ENCODE data around the gene SLC28A1.
"Not testable (repeated sequence)": the region's sequence is repeated elsewhere in the genome, so short reads cannot be mapped to it uniquely, and the experiment has no call there.

Gene SLC28A1

GRCh38 chr15:84910928-84911623, 26.6 kb downstream of the SLC28A1 start:
- DNase-seq (ENCODE audit: low spot score) = no peak

- DNase-seq (ENCODE audit: low spot score) = peak; percentile 63
Observed at GRCh38 chr15:84911879-84912660, 27.6 kb downstream of the SLC28A1 start.

- DNase-seq (ENCODE audit: low spot score) = no peak
Observed at GRCh38 chr15:84913360-84913723, 28.9 kb downstream of the SLC28A1 start.

- no peak for DNase-seq (ENCODE audit: low spot score)
Observed at GRCh38 chr15:84914351-84914750, 29.9 kb downstream of the SLC28A1 start.

- no peak for DNase-seq (ENCODE audit: low spot score)
Observed at GRCh38 chr15:84914909-84915605, 30.6 kb downstream of the SLC28A1 start.

- DNase-seq (ENCODE audit: low spot score) = no peak
Observed at GRCh38 chr15:84915606-84915958, 31.1 kb downstream of the SLC28A1 start.

- no peak for DNase-seq (ENCODE audit: low spot score)
Observed at GRCh38 chr15:84917452-84917851, 33.0 kb downstream of the SLC28A1 start.

GRCh38 chr15:84919106-84919667, 34.7 kb downstream of the SLC28A1 start:
- DNase-seq (ENCODE audit: low spot score) = no peak

GRCh38 chr15:84921121-84921520, 36.7 kb downstream of the SLC28A1 start:
- no peak for DNase-seq (ENCODE audit: low spot score)

- no peak for DNase-seq (ENCODE audit: low spot score)
Observed at GRCh38 chr15:84922530-84922929, 38.1 kb downstream of the SLC28A1 start.

- DNase-seq (ENCODE audit: low spot score) = no peak
Observed at GRCh38 chr15:84924077-84924731, 39.7 kb downstream of the SLC28A1 start.

- not testable (repeated sequence) for DNase-seq (ENCODE audit: low spot score)
Observed at GRCh38 chr15:84924821-84925569, 40.5 kb downstream of the SLC28A1 start.

GRCh38 chr15:84925906-84926305, 41.4 kb downstream of the SLC28A1 start:
- no peak for DNase-seq (ENCODE audit: low spot score)

GRCh38 chr15:84926491-84927230, 42.2 kb downstream of the SLC28A1 start:
- DNase-seq (ENCODE audit: low spot score) = no peak

GRCh38 chr15:84928843-84929168, 44.3 kb downstream of the SLC28A1 start:
- DNase-seq (ENCODE audit: low spot score) = no peak

- DNase-seq (ENCODE audit: low spot score) = no peak
Observed at GRCh38 chr15:84929795-84930603, 45.5 kb downstream of the SLC28A1 start.

- no peak for DNase-seq (ENCODE audit: low spot score)
Observed at GRCh38 chr15:84934942-84935729, 50.7 kb downstream of the SLC28A1 start.

- peak; percentile 47 for DNase-seq (ENCODE audit: low spot score)
Observed at GRCh38 chr15:84937144-84937543, 52.7 kb downstream of the SLC28A1 start.

GRCh38 chr15:84938726-84939125, 54.3 kb downstream of the SLC28A1 start:
- no peak for DNase-seq (ENCODE audit: low spot score)
